ENCODE measurements around the gene EP400.
"Not testable (repeated sequence)": the region's sequence is repeated elsewhere in the genome, so short reads cannot be mapped to it uniquely, and the experiment has no call there.

DNA sequence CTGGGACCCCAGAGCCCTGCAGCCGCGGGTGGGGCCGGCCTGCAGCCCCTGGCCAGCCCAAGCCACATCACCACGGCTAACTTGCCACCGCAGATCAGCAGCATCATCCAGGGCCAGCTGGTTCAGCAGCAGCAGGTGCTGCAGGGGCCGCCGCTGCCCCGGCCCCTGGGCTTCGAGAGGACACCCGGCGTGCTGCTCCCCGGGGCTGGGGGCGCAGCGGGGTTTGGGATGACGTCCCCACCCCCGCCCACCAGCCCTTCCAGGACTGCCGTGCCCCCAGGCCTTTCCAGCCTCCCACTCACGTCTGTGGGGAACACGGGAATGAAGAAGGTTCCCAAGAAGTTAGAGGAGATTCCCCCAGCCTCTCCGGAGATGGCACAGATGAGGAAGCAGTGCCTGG, 11.6 kb downstream of the EP400 start:
- not testable (repeated sequence) for TF ChIP-seq CTCF, POLR2AphosphoS5, POLR2A, EP300 (IDR thresholded peaks at IDR 0.05)

All from gastroesophageal sphincter (tissue), 3 donors.